ENCODE data around the gene TPP1.

Gene TPP1

GRCh38 chr11:6620636-6621035, 1.4 kb upstream of the TPP1 start:
- Histone ChIP-seq H3K9me3 (ENCODE audit: control insufficient read depth, low read length) (no peaks in the 10 kb centered on the region), H3K4me3 (ENCODE audit: insufficient read depth in 1 of 2, low read depth in 1 of 2, low read length in 2 of 2) (no peak overlapping the region), H4K8ac (ENCODE audit: low read length) (no peak overlapping the region), H3K27ac (ENCODE audit: low read length, poor library complexity, severe bottlenecking) (no peak overlapping the region), H4K91ac (ENCODE audit: low read length) (no peak overlapping the region), H3K4me2 (ENCODE audit: low read length, poor library complexity, severe bottlenecking) (no peak overlapping the region), H3K14ac (ENCODE audit: low read length in 2 of 2) (no peak overlapping the region), H3K79me1 (replicated peaks; ENCODE audit: low read length, poor library complexity, severe bottlenecking) (peaks cover 20% of the 10 kb centered on the region), H2BK5ac (ENCODE audit: low read depth, low read length, poor library complexity, severe bottlenecking) (no peak overlapping the region), H2BK120ac (ENCODE audit: low read depth, low read length) (no peak overlapping the region), H3K18ac (ENCODE audit: low read depth in 1 of 2, low read length in 2 of 2) (no peak overlapping the region), H2BK15ac (ENCODE audit: low read depth, poor library complexity, severe bottlenecking) (no peak overlapping the region), H2AFZ (ENCODE audit: low read depth, low read length) (no peak overlapping the region), H3K4ac (ENCODE audit: low read depth in 1 of 2, low read length in 2 of 2) (no peak overlapping the region), H3K36me3 (ENCODE audit: control insufficient read depth in 1 of 2, insufficient read depth in 2 of 2, low read depth in 1 of 2, low read length in 2 of 2) (peaks cover 21 to 40% of the 10 kb centered on the region in 2 experiments), H2AK5ac (ENCODE audit: low read length, severe bottlenecking) (no peak overlapping the region), H3K23ac (ENCODE audit: low read length in 2 of 2) (no peak overlapping the region), H3K27me3 (ENCODE audit: control insufficient read depth in 1 of 2, insufficient read depth in 1 of 2, low read length in 2 of 2) (peaks cover 0 to 18% of the 10 kb centered on the region in 2 experiments), H2BK12ac (ENCODE audit: low read length in 2 of 2) (no peak overlapping the region), H3K4me1 (ENCODE audit: control insufficient read depth, insufficient read depth, low read depth, low read length) (peaks cover 25% of the 10 kb centered on the region), H3K9ac (ENCODE audit: low read length) (no peak overlapping the region)
- WGBS, result 51% methylated on average over 1 of the region's 1 CpG
- DNase-seq, result no peak

- Histone ChIP-seq H4K8ac (ENCODE audit: low read length) (peak overlapping the region; percentile 25), H2BK120ac (ENCODE audit: low read depth, low read length) (peak overlapping the region; percentile 23), H3K14ac (ENCODE audit: low read length in 2 of 2) (peak overlapping the region in 1 of 2 experiments; percentile 35), H3K9me3 (ENCODE audit: control insufficient read depth, low read length) (no peaks in the 10 kb centered on the region), H3K4me3 (ENCODE audit: insufficient read depth in 1 of 2, low read depth in 1 of 2, low read length in 2 of 2) (peak overlapping the region; percentile 67 to 97), H2BK5ac (ENCODE audit: low read depth, low read length, poor library complexity, severe bottlenecking) (no peak overlapping the region), H3K27ac (ENCODE audit: low read length, poor library complexity, severe bottlenecking) (peak overlapping the region; percentile 40), H2BK12ac (ENCODE audit: low read length in 2 of 2) (peak overlapping the region; percentile 4 to 73), H2AFZ (ENCODE audit: low read depth, low read length) (no peak overlapping the region), H3K4ac (ENCODE audit: low read depth in 1 of 2, low read length in 2 of 2) (peak overlapping the region; percentile 3 to 88), H3K4me1 (ENCODE audit: control insufficient read depth, insufficient read depth, low read depth, low read length) (peaks cover 25% of the 10 kb centered on the region), H3K18ac (ENCODE audit: low read depth in 1 of 2, low read length in 2 of 2) (peak overlapping the region; percentile 23 to 88), H4K91ac (ENCODE audit: low read length) (peak overlapping the region; percentile 98), H3K36me3 (ENCODE audit: control insufficient read depth in 1 of 2, insufficient read depth in 2 of 2, low read depth in 1 of 2, low read length in 2 of 2) (peaks cover 37 to 39% of the 10 kb centered on the region in 2 experiments), H3K23ac (ENCODE audit: low read length in 2 of 2) (no peak overlapping the region), H3K27me3 (ENCODE audit: control insufficient read depth in 1 of 2, insufficient read depth in 1 of 2, low read length in 2 of 2) (peaks cover 0 to 7% of the 10 kb centered on the region in 2 experiments), H2BK15ac (ENCODE audit: low read depth, poor library complexity, severe bottlenecking) (peak overlapping the region; percentile 9), H3K4me2 (ENCODE audit: low read length, poor library complexity, severe bottlenecking) (peak overlapping the region; percentile 83), H3K9ac (ENCODE audit: low read length) (peak overlapping the region; percentile 99), H3K79me1 (replicated peaks; ENCODE audit: low read length, poor library complexity, severe bottlenecking) (peaks cover 24% of the 10 kb centered on the region), H2AK5ac (ENCODE audit: low read length, severe bottlenecking) (no peak overlapping the region)
- DNase-seq, result peak; percentile 97
- 15% methylated on average over 15 of the region's 15 CpGs for WGBS
Observed at GRCh38 chr11:6618117-6619003, 862 bp downstream of the TPP1 start.

- Histone ChIP-seq H2BK12ac (ENCODE audit: low read length in 2 of 2) (peak overlapping the region; percentile 20 to 90), H2AFZ (ENCODE audit: low read depth, low read length) (no peak overlapping the region), H3K79me1 (replicated peaks; ENCODE audit: low read length, poor library complexity, severe bottlenecking) (peaks cover 24% of the 10 kb centered on the region), H3K18ac (ENCODE audit: low read depth in 1 of 2, low read length in 2 of 2) (peak overlapping the region; percentile 10 to 46), H2BK15ac (ENCODE audit: low read depth, poor library complexity, severe bottlenecking) (no peak overlapping the region), H3K36me3 (ENCODE audit: control insufficient read depth in 1 of 2, insufficient read depth in 2 of 2, low read depth in 1 of 2, low read length in 2 of 2) (peaks cover 34 to 42% of the 10 kb centered on the region in 2 experiments), H4K91ac (ENCODE audit: low read length) (peak overlapping the region; percentile 64), H3K4ac (ENCODE audit: low read depth in 1 of 2, low read length in 2 of 2) (peak overlapping the region; percentile 24 to 41), H2BK120ac (ENCODE audit: low read depth, low read length) (peak overlapping the region; percentile 39), H3K9ac (ENCODE audit: low read length) (peak overlapping the region; percentile 99), H3K27ac (ENCODE audit: low read length, poor library complexity, severe bottlenecking) (no peak overlapping the region), H2AK5ac (ENCODE audit: low read length, severe bottlenecking) (peak overlapping the region; percentile 19), H2BK5ac (ENCODE audit: low read depth, low read length, poor library complexity, severe bottlenecking) (no peak overlapping the region), H3K14ac (ENCODE audit: low read length in 2 of 2) (peak overlapping the region in 1 of 2 experiments; percentile 31), H3K4me1 (ENCODE audit: control insufficient read depth, insufficient read depth, low read depth, low read length) (peaks cover 25% of the 10 kb centered on the region), H3K23ac (ENCODE audit: low read length in 2 of 2) (no peak overlapping the region), H4K8ac (ENCODE audit: low read length) (peak overlapping the region; percentile 61), H3K4me3 (ENCODE audit: insufficient read depth in 1 of 2, low read depth in 1 of 2, low read length in 2 of 2) (peak overlapping the region in 1 of 2 experiments; percentile 97), H3K27me3 (ENCODE audit: control insufficient read depth in 1 of 2, insufficient read depth in 1 of 2, low read length in 2 of 2) (peaks cover 0 to 4% of the 10 kb centered on the region in 2 experiments), H3K9me3 (ENCODE audit: control insufficient read depth, low read length) (no peaks in the 10 kb centered on the region), H3K4me2 (ENCODE audit: low read length, poor library complexity, severe bottlenecking) (no peak overlapping the region)
- DNase-seq, result peak; percentile 89
- WGBS, result 68% methylated on average over 5 of the region's 5 CpGs
Observed at GRCh38 chr11:6617315-6617781, 1.9 kb downstream of the TPP1 start.

- Histone ChIP-seq H3K4ac (ENCODE audit: low read depth in 1 of 2, low read length in 2 of 2) (peak overlapping the region; percentile 24 to 41), H3K4me3 (ENCODE audit: insufficient read depth in 1 of 2, low read depth in 1 of 2, low read length in 2 of 2) (peak overlapping the region in 1 of 2 experiments; percentile 97), H3K14ac (ENCODE audit: low read length in 2 of 2) (peak overlapping the region in 1 of 2 experiments; percentile 37), H2BK15ac (ENCODE audit: low read depth, poor library complexity, severe bottlenecking) (peak overlapping the region; percentile 19), H3K36me3 (ENCODE audit: control insufficient read depth in 1 of 2, insufficient read depth in 2 of 2, low read depth in 1 of 2, low read length in 2 of 2) (peaks cover 34 to 42% of the 10 kb centered on the region in 2 experiments), H3K4me1 (ENCODE audit: control insufficient read depth, insufficient read depth, low read depth, low read length) (peaks cover 25% of the 10 kb centered on the region), H3K27me3 (ENCODE audit: control insufficient read depth in 1 of 2, insufficient read depth in 1 of 2, low read length in 2 of 2) (peaks cover 0 to 4% of the 10 kb centered on the region in 2 experiments), H4K91ac (ENCODE audit: low read length) (peak overlapping the region; percentile 64), H3K4me2 (ENCODE audit: low read length, poor library complexity, severe bottlenecking) (no peak overlapping the region), H3K79me1 (replicated peaks; ENCODE audit: low read length, poor library complexity, severe bottlenecking) (peaks cover 24% of the 10 kb centered on the region), H3K9ac (ENCODE audit: low read length) (no peak overlapping the region), H2BK12ac (ENCODE audit: low read length in 2 of 2) (peak overlapping the region; percentile 20 to 90), H4K8ac (ENCODE audit: low read length) (peak overlapping the region; percentile 61), H3K27ac (ENCODE audit: low read length, poor library complexity, severe bottlenecking) (no peak overlapping the region), H3K23ac (ENCODE audit: low read length in 2 of 2) (no peak overlapping the region), H3K9me3 (ENCODE audit: control insufficient read depth, low read length) (no peaks in the 10 kb centered on the region), H2AK5ac (ENCODE audit: low read length, severe bottlenecking) (peak overlapping the region; percentile 19), H2BK120ac (ENCODE audit: low read depth, low read length) (peak overlapping the region; percentile 0), H3K18ac (ENCODE audit: low read depth in 1 of 2, low read length in 2 of 2) (peak overlapping the region in 1 of 2 experiments; percentile 39), H2AFZ (ENCODE audit: low read depth, low read length) (no peak overlapping the region), H2BK5ac (ENCODE audit: low read depth, low read length, poor library complexity, severe bottlenecking) (no peak overlapping the region)
- WGBS, result 92% methylated on average over 12 of the region's 14 CpGs
- DNase-seq, result no peak
Observed at GRCh38 chr11:6616596-6617250, 2.5 kb downstream of the TPP1 start.
